HG02642 (cell line): ENCODE data around the gene CADM3.

Experiments
- ATAC-seq: cut with Tn5 transposase; IDR thresholded peaks from one replicate; pipeline ENCODE4 v1.9.1; 2021; ENCODE audit warnings: mild to moderate bottlenecking; ENCODE audit not compliant: unreplicated experiment, poor library complexity

Gene CADM3

DNA sequence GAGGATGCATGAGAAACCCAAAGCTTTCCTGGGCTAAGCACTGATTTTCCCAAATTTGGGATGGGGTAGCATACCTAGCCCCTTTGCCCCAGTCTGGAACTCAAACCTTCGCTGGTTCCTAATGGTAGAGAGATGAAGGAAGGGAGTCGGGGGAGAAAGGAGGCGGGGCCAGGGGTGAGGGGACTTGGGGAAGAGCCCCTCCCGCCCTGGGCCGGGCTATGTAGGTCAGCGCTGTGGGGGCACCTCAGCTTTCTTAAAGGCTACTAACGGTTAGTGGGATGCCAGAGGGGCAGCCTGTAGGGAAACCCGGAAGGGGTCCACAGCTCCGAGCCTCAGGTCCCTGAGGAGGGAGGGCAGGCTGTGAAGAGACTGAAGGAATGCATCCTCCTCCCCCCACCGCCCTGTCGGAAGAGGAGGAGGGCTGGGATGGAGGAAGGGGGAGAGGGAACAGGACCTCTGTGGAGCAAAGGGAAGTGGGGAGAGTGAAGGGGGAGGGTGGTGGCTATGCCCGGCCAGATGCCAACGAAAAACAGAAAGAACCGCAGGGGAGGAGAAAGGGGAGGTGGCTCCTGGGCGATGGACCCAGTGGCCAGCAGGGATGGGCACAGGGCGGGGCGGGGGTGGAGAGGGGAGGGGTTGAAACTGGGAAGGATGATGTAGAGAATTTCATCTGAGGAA is 1.3 kb downstream of the CADM3 start:
- ATAC-seq = no peak

DNA sequence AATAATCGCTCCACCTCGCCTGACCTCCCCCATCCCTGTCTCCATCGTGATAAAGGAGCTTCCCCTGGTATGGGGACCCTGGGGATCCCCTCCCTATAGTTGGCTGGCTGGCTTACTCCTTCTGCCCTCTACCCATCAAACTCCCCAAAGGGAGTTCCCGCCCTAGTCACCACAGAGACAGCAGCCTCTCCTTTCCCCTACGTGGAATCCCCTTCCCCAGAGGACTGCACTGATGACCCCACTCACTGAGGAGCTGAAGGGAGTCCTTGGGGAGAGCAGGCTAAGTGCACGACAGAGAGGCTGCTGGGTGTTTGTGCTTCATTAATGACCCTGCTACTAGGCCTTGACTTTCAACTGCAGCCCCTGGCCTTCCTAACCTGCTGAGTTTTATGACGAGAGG is 1.9 kb downstream of the CADM3 start:
- ATAC-seq = no peak

DNA sequence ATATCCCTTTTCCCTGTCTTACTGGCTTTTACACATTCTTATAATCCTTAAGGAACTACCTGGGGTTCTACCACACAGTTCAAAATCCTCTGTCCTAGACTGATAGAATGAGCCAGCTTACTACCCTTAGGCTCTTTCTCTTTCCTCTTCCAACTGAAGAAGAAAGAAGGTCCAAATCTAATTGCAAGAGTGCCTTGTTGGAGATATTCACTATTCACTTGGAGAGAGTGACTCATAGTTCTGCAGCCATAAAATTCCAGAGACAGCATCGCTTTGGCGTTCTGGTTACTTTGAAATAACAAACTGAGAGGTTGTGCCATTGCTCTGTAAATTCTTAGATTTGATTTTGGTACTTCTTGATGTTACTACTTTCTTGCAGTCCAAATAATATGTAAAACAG is 4.2 kb downstream of the CADM3 start:
- ATAC-seq = no peak

DNA sequence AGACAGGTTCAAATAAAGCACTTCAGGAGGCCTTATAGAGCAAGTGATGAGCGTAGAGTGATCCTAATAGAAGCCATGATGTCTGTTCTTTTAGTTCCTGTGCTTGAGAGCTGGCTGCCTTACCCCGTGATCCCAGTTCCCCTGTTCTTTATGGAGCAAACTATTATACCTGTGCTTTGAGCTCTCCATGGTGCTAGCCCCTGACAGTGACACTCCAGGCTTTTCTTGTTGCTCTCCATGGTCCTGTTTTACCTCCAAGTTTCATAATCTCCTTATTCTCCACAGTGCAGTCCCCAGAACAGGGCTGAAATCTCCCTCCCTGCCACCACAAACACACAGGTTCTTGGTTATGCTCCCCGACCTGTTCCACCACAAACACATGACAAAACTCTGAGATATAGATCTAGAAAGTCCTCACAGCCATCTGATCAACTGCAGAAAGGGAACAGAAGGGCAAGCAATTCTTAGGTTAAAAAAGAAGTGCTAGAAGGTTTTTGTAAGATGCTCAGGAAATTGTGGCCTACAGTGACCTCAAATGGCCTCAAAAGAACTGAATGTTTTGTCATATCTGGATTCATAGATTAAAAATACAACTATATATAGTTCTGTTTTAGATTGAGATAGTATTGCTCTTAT is 6.0 kb downstream of the CADM3 start:
- no peak for ATAC-seq

GRCh38 chr1:159179906-159180305 is 8.5 kb downstream of the CADM3 start:
- no peak for ATAC-seq

DNA sequence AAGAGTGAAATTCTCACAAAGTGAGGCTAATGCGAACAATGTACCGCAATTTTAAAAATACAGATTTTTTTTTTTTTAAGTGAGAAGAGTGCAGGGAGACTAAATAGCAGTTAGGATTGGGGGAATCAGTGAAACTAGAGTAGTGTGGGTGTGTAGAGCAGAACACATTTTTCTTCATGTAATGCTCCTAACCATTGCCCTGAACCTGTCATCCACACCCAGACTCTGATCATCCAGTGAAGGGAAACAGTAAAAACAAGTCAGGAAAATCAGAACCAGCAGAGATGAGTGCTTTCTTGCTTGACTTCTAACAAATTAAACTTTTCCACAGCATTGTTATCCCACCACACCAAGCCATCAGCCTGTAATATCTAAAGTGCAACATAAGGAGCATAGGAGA is 9.1 kb downstream of the CADM3 start:
- ATAC-seq = no peak

- ATAC-seq = no peak
Measured at GRCh38 chr1:159181328-159182024, 10.1 kb downstream of the CADM3 start.

DNA sequence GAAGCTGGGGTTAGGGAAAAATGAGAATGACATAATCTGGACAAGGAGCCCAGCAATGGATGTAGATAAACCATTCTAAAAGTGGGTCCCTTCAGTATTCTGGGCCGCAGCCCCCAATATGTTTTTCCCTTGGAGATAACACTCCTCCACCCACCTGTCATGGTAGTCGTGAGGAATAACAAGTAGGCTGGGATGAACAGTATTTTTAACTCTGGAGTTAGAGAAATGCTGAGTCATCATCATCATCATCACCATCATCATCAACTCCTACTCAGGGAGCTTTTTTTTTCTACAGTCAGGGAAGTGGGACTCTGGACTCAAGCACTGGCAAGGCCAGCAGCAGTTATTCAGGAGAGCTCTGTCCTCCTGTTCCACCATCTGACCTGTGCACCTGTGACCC is 12.8 kb downstream of the CADM3 start:
- no peak for ATAC-seq

DNA sequence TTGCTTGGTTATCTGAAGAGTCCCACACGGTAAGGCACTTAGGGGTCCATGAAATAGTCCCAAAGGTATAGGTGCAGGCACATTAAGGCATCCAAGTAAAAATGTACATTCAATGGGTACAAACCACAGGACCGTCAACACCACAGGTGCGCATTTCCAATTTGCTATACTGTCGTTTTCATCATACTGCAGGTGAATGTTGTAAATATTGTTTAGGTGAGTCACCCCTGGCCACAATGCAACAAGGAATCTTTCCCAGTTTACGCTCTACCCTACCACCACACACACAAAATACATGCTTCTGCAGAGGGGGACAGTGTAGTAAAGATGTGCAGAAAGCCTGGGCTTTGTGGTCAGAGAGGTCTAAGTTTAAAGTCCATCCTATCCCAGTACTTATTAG is 13.7 kb downstream of the CADM3 start:
- no peak for ATAC-seq

DNA sequence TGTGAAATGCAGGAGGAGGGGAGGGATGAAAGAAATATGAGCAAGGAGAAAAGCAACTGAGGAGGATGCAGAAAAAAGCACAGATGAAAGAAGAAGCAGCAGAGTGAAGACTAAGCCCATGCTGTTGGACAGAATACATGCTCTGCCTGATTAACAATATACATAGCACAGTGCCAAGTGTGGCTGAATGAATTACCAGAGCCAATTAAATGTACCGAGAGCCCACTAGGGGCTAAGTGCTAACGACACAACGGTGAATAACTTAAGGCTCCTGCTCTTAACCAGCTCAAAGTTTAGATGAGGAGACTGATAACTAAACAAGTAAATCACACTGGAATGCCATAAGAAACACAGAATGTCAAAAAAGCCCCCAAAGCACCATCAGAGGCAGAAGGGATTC is 15.6 kb downstream of the CADM3 start:
- ATAC-seq = no peak

GRCh38 chr1:159187647-159188374 is 16.4 kb downstream of the CADM3 start:
- ATAC-seq = no peak

DNA sequence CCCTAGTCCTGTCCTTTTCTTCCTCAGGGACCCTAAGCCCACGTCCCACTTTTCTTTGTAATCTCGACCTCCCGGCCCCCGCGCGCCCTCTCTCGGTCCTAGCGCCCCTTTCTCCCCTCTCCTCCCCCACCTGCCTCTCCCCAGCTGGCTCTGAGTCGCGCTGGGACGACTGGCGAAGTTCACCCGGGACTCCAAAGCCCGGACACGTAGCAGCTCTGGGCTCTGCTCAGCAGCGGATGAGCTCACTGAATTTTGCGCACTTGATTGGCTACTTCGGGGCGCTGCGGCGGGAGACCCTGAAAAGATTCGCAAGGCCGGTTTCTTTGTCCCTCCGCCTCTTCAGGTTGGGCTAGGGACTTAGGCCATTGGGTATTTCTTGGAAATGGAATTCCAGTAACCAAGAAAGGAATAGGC is 17.0 kb downstream of the CADM3 start:
- peak; percentile 91 for ATAC-seq

DNA sequence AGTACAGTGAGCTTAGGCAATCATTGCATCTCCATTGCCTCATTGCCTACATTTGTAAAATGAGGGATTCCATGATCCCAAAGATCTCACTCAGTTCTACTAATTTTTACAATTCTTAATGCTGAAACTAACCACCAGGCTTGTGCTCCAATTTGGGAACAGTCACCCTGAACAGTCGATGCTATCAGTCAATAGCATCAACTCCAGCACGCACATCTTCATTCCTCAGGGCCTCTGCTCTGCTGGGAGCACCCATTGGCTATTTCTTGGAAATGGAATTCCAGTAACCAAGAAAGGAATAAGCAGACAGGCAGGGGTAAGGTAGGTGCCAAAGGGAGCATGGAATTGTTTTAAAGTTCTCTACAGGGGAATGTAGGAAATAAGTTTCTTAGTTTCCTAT is 19.0 kb downstream of the CADM3 start:
- no peak for ATAC-seq

DNA sequence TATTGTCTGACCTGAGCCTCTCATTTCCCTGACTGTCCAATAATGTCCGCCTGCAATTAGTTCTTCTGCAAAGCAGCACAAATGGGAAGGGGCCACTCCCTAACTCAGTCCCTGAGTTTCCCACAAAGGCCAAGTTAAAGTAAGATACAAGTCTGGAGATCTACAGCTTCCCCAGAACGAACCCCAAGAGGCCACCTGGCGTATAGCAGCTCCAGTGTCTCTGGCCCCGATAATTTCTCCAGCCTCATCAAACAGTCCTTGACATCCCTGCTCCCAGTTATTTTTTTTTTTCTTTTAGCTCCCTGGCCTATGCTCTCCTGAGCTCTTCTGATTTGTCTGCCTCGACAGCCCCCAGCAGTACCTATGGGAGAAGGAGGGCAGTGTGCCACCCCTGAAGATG is 25.1 kb downstream of the CADM3 start:
- no peak for ATAC-seq

DNA sequence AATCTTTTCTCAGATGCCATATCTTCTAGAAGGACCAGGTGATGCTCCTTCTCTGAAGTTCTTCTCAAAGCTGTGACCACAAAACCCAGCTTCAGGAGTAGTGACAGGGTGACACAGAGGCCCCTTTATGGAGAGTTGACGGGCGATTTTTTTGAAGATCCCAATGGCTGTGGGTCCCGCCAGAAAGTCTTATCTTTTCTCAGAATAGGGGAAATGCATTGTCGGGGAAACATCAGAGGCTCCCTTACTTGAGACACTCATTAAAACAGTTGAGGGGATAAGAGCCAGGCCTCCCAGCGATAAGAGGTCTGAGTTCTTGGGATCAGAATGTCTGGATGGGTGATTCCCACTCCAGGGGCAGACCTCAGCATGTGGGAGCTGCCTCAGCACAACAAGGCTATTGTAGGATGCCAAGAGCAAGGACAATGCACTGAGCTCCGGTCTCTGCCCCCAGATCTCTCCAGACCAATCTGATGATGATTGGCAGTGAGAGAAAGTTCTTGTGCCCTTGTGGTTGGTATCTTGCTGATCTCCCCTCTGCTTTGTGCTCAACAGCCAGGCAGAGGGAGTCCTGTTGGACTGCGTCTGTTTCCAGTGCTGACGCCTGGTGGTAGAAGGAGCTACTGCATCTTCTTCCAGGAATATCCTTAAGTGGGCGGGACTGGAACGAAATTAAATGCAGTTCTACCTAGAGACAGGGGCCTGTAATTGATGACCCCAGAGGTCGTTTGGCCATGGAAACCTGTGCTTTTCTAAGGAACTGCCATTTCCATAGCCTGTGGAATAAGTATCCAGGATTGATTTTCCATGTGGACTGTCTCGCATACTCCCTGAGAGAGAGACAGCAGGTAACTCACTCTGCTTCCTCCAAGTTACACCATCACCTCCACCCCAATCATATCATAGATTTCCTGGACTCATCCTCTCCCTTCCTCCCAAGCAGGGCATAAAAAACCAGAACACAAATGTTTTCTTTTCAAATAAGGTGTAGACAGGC is 26.4 kb downstream of the CADM3 start:
- peak; percentile 90 for ATAC-seq

GRCh38 chr1:159199901-159200300 is 28.5 kb downstream of the CADM3 start:
- no peak for ATAC-seq

GRCh38 chr1:159200769-159201168 is 29.4 kb downstream of the CADM3 start:
- ATAC-seq = no peak

GRCh38 chr1:159201642-159202041 is 30.2 kb downstream of the CADM3 start:
- ATAC-seq = no peak

GRCh38 chr1:159203610-159204009 is 32.2 kb downstream of the CADM3 start:
- no peak for ATAC-seq
